ENCODE results near the gene OLFML1. TPM values are rescaled to one million over a fixed set of nuclear protein-coding genes. Genes with fewer than 3 reads are reported as not detected.
A peak's percentile ranks its signal among the peaks of the same experiment; 100 is the strongest.

OLFML1 gene
- total and polyA plus RNA-seq, 10 of the 15 experiments (the other 5 are each of a cell fraction or from before 2014, with no cell fraction given), result 0.04 to 0.71 (median 0.21) TPM; not detected in 6

DNA sequence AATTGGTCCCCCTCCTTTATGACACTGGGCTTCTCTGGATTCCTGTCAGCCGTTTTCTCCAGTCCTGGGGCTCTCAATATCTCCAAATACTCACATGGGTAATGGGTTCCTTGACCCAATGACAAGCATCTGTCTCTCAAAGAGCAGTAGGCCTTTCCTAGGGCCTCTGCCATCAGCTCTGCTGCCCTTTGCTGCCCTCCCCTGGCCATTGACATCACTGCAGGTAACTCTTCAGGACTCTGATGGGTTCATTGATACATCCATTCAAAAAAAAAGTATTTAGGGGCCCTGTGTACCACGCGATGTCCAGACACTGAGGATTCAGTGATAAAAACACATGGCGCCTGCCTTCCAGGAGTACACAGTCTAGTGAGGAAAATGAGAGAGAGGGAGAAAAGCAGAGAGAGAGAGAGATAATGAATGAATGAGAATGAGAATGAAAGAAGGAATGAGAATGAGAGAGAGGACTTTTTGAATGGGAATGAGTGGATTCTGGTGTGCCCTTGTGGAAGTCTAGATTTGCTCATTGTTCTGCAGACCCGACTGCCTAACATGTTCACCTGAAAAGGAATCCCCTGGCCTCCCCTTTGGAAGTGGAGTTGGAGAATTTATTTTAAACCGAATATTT lies 42.6 kb upstream of the OLFML1 start (continued):
- TF ChIP-seq SMC3 (IDR thresholded peaks at IDR 0.05; ENCODE audit: borderline replicate concordance, low read length), result peak; percentile 94
- TF ChIP-seq, protein P1, sequence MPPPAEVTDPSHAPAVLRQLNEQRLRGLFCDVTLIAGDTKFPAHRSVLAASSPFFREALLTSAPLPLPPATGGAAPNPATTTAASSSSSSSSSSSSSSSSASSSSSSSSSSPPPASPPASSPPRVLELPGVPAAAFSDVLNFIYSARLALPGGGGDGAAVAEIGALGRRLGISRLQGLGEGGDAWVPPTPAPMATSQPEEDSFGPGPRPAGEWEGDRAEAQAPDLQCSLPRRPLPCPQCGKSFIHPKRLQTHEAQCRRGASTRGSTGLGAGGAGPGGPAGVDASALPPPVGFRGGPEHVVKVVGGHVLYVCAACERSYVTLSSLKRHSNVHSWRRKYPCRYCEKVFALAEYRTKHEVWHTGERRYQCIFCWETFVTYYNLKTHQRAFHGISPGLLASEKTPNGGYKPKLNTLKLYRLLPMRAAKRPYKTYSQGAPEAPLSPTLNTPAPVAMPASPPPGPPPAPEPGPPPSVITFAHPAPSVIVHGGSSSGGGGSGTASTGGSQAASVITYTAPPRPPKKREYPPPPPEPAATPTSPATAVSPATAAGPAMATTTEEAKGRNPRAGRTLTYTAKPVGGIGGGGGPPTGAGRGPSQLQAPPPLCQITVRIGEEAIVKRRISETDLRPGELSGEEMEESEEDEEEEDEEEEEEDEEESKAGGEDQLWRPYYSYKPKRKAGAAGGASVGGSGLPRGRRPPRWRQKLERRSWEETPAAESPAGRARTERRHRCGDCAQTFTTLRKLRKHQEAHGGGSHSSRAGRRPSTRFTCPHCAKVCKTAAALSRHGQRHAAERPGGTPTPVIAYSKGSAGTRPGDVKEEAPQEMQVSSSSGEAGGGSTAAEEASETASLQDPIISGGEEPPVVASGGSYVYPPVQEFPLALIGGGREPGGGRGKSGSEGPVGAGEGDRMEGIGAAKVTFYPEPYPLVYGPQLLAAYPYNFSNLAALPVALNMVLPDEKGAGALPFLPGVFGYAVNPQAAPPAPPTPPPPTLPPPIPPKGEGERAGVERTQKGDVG (CRISPR knock-in tag; IDR thresholded peaks at IDR 0.05), result no peak

- CTCF ChIA-PET, result interaction anchor here (0.8 to 6.8 kb wide), 9 partner anchors 26 to 349 kb away, joined by 3 to 107 read pairs (median 4); no protein-coding TSS in a partner anchor
- no peak overlapping the region for H2AFZ ChIP-seq (ENCODE audit: control insufficient read depth, low read depth, low read length)
- no peaks in the 10 kb centered on the region for H4K20me1 ChIP-seq (ENCODE audit: control insufficient read depth, insufficient read depth)
- FAIRE-seq, result no peak
- H3K79me2 ChIP-seq (ENCODE audit: control insufficient read depth, insufficient read depth, low read length), result no peaks in the 10 kb centered on the region
- no peak overlapping the region for H3K4me3 ChIP-seq
- no peak overlapping the region for H3K27ac ChIP-seq (ENCODE audit: control insufficient read depth, insufficient read depth)
- no peaks in the 10 kb centered on the region for H3K27me3 ChIP-seq (replicated peaks in 1 of 2; ENCODE audit: control insufficient read depth in 2 of 2, insufficient read depth in 2 of 2, low read length in 1 of 2)
- intact Hi-C loops (cut with micrococcal nuclease; ENCODE audit: unreplicated experiment), result loop anchor here (5.0 kb wide), 2 partner anchors 248 to 632 kb away; no protein-coding TSS in a partner anchor
- no peaks in the 10 kb centered on the region for H3K4me1 ChIP-seq (ENCODE audit: control insufficient read depth, insufficient read depth, low read length)
- in situ Hi-C loops (cut with MboI), result loop anchor here (5.0 kb wide), 2 partner anchors 92 to 342 kb away; no protein-coding TSS in a partner anchor
- DNase-seq (ENCODE audit: low read depth, low spot score), result no peak
- SMC1A ChIA-PET (ENCODE audit: uncharacterized antibody, unreplicated experiment), result interaction anchor here (1.3 to 8.5 kb wide), 6 partner anchors 11 to 346 kb away, joined by 4 to 119 read pairs (median 10); no protein-coding TSS in a partner anchor
- 44% methylated on average over 6 of the region's 6 CpGs for WGBS (ENCODE audit: insufficient coverage, insufficient replicate concordance, low lambda C conversion rate, missing lambda C conversion rate)
- RAD21 ChIA-PET (ENCODE audit: unreplicated experiment), result interaction anchor here (0.8 to 1.4 kb wide), 2 partner anchors 8 to 213 kb away, joined by 3 read pairs; no protein-coding TSS in a partner anchor
- no peak overlapping the region for H3K9ac ChIP-seq (ENCODE audit: control insufficient read depth, insufficient read depth, low read length)
- TF ChIP-seq SUPT20H (IDR thresholded peaks at IDR 0.05; ENCODE audit: borderline replicate concordance, control insufficient read depth, low read depth, low read length), result no peak
- no peak for TF ChIP-seq SMC3 (IDR thresholded peaks at IDR 0.05; ENCODE audit: borderline replicate concordance, low read length)
- no peak for TF ChIP-seq RUNX3 (IDR thresholded peaks at IDR 0.05; ENCODE audit: low read length)
- TF ChIP-seq TBL1XR1 (IDR thresholded peaks at IDR 0.05; ENCODE audit: low read depth, low read length), result no peak
- no peak for TF ChIP-seq NFYB (IDR thresholded peaks at IDR 0.05; ENCODE audit: insufficient read depth, low read depth, low read length)
- H3K9me3 ChIP-seq (replicated peaks; ENCODE audit: control insufficient read depth, insufficient read depth, low read length), result no peaks in the 10 kb centered on the region
- POLR2A ChIA-PET, result no interaction called here
- H3K36me3 ChIP-seq (ENCODE audit: control insufficient read depth in 2 of 2, insufficient read depth in 2 of 2, low read length in 1 of 2), result no peaks in the 10 kb centered on the region
- no TSS peak for BruUV-seq (replicated peaks)
- H3K4me2 ChIP-seq (ENCODE audit: control insufficient read depth, insufficient read depth), result no peak overlapping the region
- ATAC-seq, result no peak
These were observed 41.0 kb upstream of the OLFML1 start for GRCh38 chr11:7444091-7444981.
